Keratinocyte (primary cell): ENCODE measurements around the gene RAPGEF3.

Experiments used
- CTCF ChIP-seq, 3 experiments: IDR thresholded peaks in 1 of 3; conservative IDR thresholded peaks in 1 of 3; optimal IDR thresholded peaks in 1 of 3; 2 replicates in 2 of 3; 3 replicates in 1 of 3; pipeline versions ENCODE3 to v1.5.1; 2011; ENCODE audit warnings: low read length in 3 of 3, mild to moderate bottlenecking in 3 of 3, moderate library complexity in 2 of 3, control low read depth in 1 of 3, inconsistent platforms in 1 of 3; ENCODE audit not compliant: insufficient read depth in 2 of 3; ENCODE audit errors: extremely low read depth in 1 of 3
- EZH2 ChIP-seq: IDR thresholded peaks from one replicate; pipeline ENCODE4 v1.6.1; 2012; ENCODE audit warnings: inconsistent platforms, mild to moderate bottlenecking, low read length, moderate library complexity

GRCh38 chr12:47770086-47770726, 11.5 kb upstream of the RAPGEF3 start:
- no peak for TF ChIP-seq CTCF (optimal IDR thresholded peaks at IDR 0.05 in 1 of 3, IDR thresholded peaks at IDR 0.05 in 1 of 3, conservative IDR thresholded peaks at IDR 0.05 in 1 of 3; ENCODE audit: extremely low read depth in 1 of 3, insufficient read depth in 2 of 3, low read length in 3 of 3)
- no peak for TF ChIP-seq EZH2
